HG02642 (cell line): ENCODE results near the gene TUSC7.

ENCODE experiments used
- ATAC-seq: cut with Tn5 transposase; IDR thresholded peaks from one replicate; pipeline ENCODE4 v1.9.1; 2021; ENCODE audit warnings: mild to moderate bottlenecking; ENCODE audit not compliant: unreplicated experiment, poor library complexity

The TUSC7 gene

DNA sequence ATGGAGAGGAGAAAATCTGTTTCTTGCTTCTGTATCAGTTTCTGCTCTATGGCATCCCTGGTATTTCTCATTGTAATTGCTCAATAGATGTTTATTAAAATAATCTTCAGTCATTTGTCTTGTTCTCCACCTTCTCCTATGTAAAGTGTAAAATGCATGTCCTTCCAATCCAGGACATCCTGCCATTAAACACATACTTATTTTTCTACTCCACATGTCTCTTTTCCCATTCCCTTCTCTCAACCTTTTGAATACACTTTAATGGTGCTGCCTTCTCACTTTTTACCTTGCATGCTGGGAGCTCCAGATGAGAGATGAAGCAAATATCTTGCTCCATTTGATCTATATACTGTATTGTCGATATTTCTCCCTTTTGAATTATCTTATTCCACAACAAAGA lies 49.7 kb downstream of the TUSC7 start:
- ATAC-seq = no peak
